Stimulated activated CD4-positive, alpha-beta T cell treated with anti-CD3 and anti-CD28 coated beads, Interleukin-12 subunit alpha, Interleukin-12 subunit beta, amount 100 ng/mL, for 4 hours (primary cell): ENCODE results near the gene SBNO2.

Experiments
- DNase-seq: peaks from one replicate; pipeline ENCODE4 v3.0.0-alpha.2; 2020

Gene SBNO2

GRCh38 chr19:1085053-1085658 is 88.9 kb downstream of the SBNO2 start:
- DNase-seq: no peak

- no peak for DNase-seq
These were observed 89.8 kb downstream of the SBNO2 start for GRCh38 chr19:1084024-1084868.

- no peak for DNase-seq
These were observed 90.9 kb downstream of the SBNO2 start for GRCh38 chr19:1082928-1083816.

- DNase-seq: peak; percentile 66
These were observed 91.7 kb downstream of the SBNO2 start for GRCh38 chr19:1082165-1082927.

GRCh38 chr19:1081301-1082164 is 92.5 kb downstream of the SBNO2 start:
- no peak for DNase-seq

GRCh38 chr19:1080360-1081161 is 93.5 kb downstream of the SBNO2 start:
- no peak for DNase-seq

GRCh38 chr19:1079566-1080111 is 94.4 kb downstream of the SBNO2 start:
- DNase-seq: peak; percentile 66

GRCh38 chr19:1076951-1077350 is 97.1 kb downstream of the SBNO2 start:
- peak; percentile 83 for DNase-seq

- DNase-seq: no peak
These were observed 98.1 kb downstream of the SBNO2 start for GRCh38 chr19:1076046-1076386.

- peak; percentile 87 for DNase-seq
These were observed 99.4 kb downstream of the SBNO2 start for GRCh38 chr19:1074544-1075283.

GRCh38 chr19:1073956-1074517 is 100.0 kb downstream of the SBNO2 start:
- DNase-seq: no peak

GRCh38 chr19:1073063-1073955 is 100.8 kb downstream of the SBNO2 start:
- DNase-seq: no peak

GRCh38 chr19:1072371-1073015 is 101.6 kb downstream of the SBNO2 start:
- DNase-seq: no peak

GRCh38 chr19:1070931-1071791 is 102.9 kb downstream of the SBNO2 start:
- no peak for DNase-seq

- no peak for DNase-seq
These were observed 103.5 kb downstream of the SBNO2 start for GRCh38 chr19:1070576-1070930.

GRCh38 chr19:1069009-1069779 is 104.9 kb downstream of the SBNO2 start:
- no peak for DNase-seq
